Transverse colon (tissue), 4 donors: ENCODE measurements around the gene RHEX. TPM values are rescaled to one million over a fixed set of nuclear protein-coding genes. Genes with fewer than 3 reads are reported as not detected.

Source experiments
- DNase-seq: peaks from one replicate; pipeline ENCODE4 v3.0.0-alpha.2; 2019
- H3K27ac ChIP-seq, 4 donors: fragments of 200-600 bp; sonication (generic); 2 replicates each; pipeline ENCODE4 v1.5.1; 2016 to 2018; ENCODE audit warnings: inconsistent platforms in 4 of 4
- H3K27me3 ChIP-seq: fragments of 200-600 bp; sonication (generic); 2 replicates; pipeline ENCODE4 v1.5.1; 2017; ENCODE audit warnings: inconsistent platforms
- H3K36me3 ChIP-seq, 4 donors: fragments of 200-600 bp; sonication (generic); 2 replicates each; pipeline ENCODE4 v1.5.1; 2017 to 2019; ENCODE audit warnings: inconsistent platforms in 4 of 4
- H3K4me1 ChIP-seq, 4 donors: fragments of 200-600 bp; sonication (generic); 2 replicates each; pipeline ENCODE4 v1.5.1; 2017 to 2020; ENCODE audit warnings: inconsistent platforms in 4 of 4
- H3K4me3 ChIP-seq, 4 donors: fragments of 200-600 bp; sonication (generic); 1 replicate in 1 of 4; 2 replicates in 3 of 4; pipeline versions ENCODE4 v1.5.1 to v1.6.1; 2017 to 2019; ENCODE audit warnings: inconsistent platforms in 4 of 4
- H3K9me3 ChIP-seq, 2 donors: fragments of 200-600 bp; sonication (generic); 2 replicates each; pipeline ENCODE4 v1.5.1; 2017 to 2019; ENCODE audit warnings: inconsistent platforms in 2 of 2
- CTCF ChIP-seq, 5 experiments: fragments of 200-600 bp in 3 of 5; fragments of 450-650 bp in 2 of 5; sonication (generic) in 3 of 5; IDR thresholded peaks; 1 replicate in 2 of 5; 2 replicates in 3 of 5; pipeline ENCODE4 v1.5.1; 2016 to 2017; ENCODE audit warnings: antibody characterized with exemption in 5 of 5, inconsistent platforms in 3 of 5, mild to moderate bottlenecking in 2 of 5, moderate library complexity in 1 of 5
- EP300 ChIP-seq: sonication (generic); formaldehyde crosslinking; IDR thresholded peaks from one replicate; pipeline ENCODE4 v1.6.1; 2017; ENCODE audit warnings: antibody characterized with exemption, low read depth
- POLR2A ChIP-seq: fragments of 450-650 bp; IDR thresholded peaks from one replicate; pipeline ENCODE4 v1.6.1; 2016; ENCODE audit warnings: antibody characterized with exemption, mild to moderate bottlenecking, moderate library complexity
- POLR2AphosphoS5 ChIP-seq, 3 donors: sonication (generic); formaldehyde crosslinking; IDR thresholded peaks; one replicate each; pipeline ENCODE4 v1.6.1; 2016; ENCODE audit warnings: antibody characterized with exemption in 3 of 3
- WGBS, 2 donors: methylation state at CpG; one replicate each; pipeline ENCODE4 v1.1.5; 2018; ENCODE audit warnings: low coverage in 1 of 2; 5-methylcytosine and 5-hydroxymethylcytosine counted together
- in situ Hi-C, 4 donors: fragments of 200-750 bp; cut with MboI; loops; one replicate each; pipeline versions ENCODE4 v1.15.0 to v1.15.1; 2017; ENCODE audit warnings: low sequenced_read_pairs in 3 of 4, low pct_ligation_motif_present in 1 of 4, low pct_unique_long_range_greater_than_20kb in 1 of 4
- intact Hi-C: fragments of 100-400 bp; cut with DNase I; formaldehyde crosslinking; loops from one replicate; pipeline ENCODE4 v1.15.1; 2023; ENCODE audit warnings: low total_unique reads
- total RNA-seq, 4 donors: library from RNA; depleted of rRNA; stranded (reverse); fragments of >200 nt; gene quantifications; one replicate each; pipeline ENCODE4 v1.1.0, GENCODE V29; 2016

Gene RHEX
- total RNA-seq, 4 donors from 2014 or later = 0.96 to 4.8 TPM; not detected in 2

GRCh38 chr1:206025283-206025820 lies 27.6 kb upstream of the RHEX start:
- TF ChIP-seq CTCF (IDR thresholded peaks at IDR 0.05) = no peak
- no peak for TF ChIP-seq POLR2A
- TF ChIP-seq POLR2AphosphoS5 (IDR thresholded peaks at IDR 0.05) = no peak
- no peak for TF ChIP-seq EP300
- no peaks in the 10 kb centered on the region for H3K27me3 ChIP-seq
- peaks cover 0 to 11% (median 2%) of the 10 kb centered on the region in 4 donors for H3K4me1 ChIP-seq
- no peak for DNase-seq
- H3K4me3 ChIP-seq = no peak overlapping the region
- H3K27ac ChIP-seq = no peak overlapping the region
- no peaks in the 10 kb centered on the region for H3K36me3 ChIP-seq
- H3K9me3 ChIP-seq = no peaks in the 10 kb centered on the region
- intact Hi-C loops (no loop called here), in situ Hi-C loops (loop anchor here in 1 of 4 donors (5.0 kb wide), 1 partner anchor 77 kb away; no protein-coding TSS in a partner anchor)
- WGBS, 2 donors = 68 to 92% methylated on average over 1 to 3 of the region's 3 CpGs

- Histone ChIP-seq H3K27ac (no peak overlapping the region), H3K27me3 (no peaks in the 10 kb centered on the region), H3K36me3 (no peaks in the 10 kb centered on the region), H3K4me1 (no peaks in the 10 kb centered on the region), H3K9me3 (no peaks in the 10 kb centered on the region), H3K4me3 (no peak overlapping the region)
- TF ChIP-seq POLR2A = no peak
- TF ChIP-seq POLR2AphosphoS5 (IDR thresholded peaks at IDR 0.05) = no peak
- TF ChIP-seq EP300 = no peak
- no peak for TF ChIP-seq CTCF (IDR thresholded peaks at IDR 0.05)
- in situ Hi-C loops = loop anchor here in 1 of 4 donors (5.0 kb wide), 1 partner anchor 73 kb away; no protein-coding TSS in a partner anchor
- 40 to 69% methylated on average over 1 to 4 of the region's 4 CpGs for WGBS, 2 donors
- DNase-seq = no peak
- intact Hi-C loops = no loop called here
These were observed 23.5 kb upstream of the RHEX start for GRCh38 chr1:206029484-206029883.

- TF ChIP-seq EP300 = no peak
- TF ChIP-seq POLR2A = no peak
- TF ChIP-seq CTCF (IDR thresholded peaks at IDR 0.05) = no peak
- no peak for TF ChIP-seq POLR2AphosphoS5 (IDR thresholded peaks at IDR 0.05)
- Histone ChIP-seq H3K4me1 (peaks cover 0 to 5% (median 0%) of the 10 kb centered on the region in 4 donors), H3K9me3 (no peaks in the 10 kb centered on the region), H3K27me3 (no peaks in the 10 kb centered on the region), H3K4me3 (no peak overlapping the region), H3K36me3 (no peaks in the 10 kb centered on the region), H3K27ac (no peak overlapping the region)
- in situ Hi-C loops (loop anchor here in 1 of 4 donors (10.0 kb wide), 1 partner anchor 75 kb away; no protein-coding TSS in a partner anchor), intact Hi-C loops (no loop called here)
- no peak for DNase-seq
- 63 to 70% methylated on average over 4 of the region's 4 CpGs for WGBS, 2 donors
These were observed 22.8 kb upstream of the RHEX start for GRCh38 chr1:206030191-206030590.

- no peaks in the 10 kb centered on the region for H3K9me3 ChIP-seq
- peak; percentile 76 for DNase-seq
- peaks cover 0 to 5% (median 0%) of the 10 kb centered on the region in 4 donors for H3K4me1 ChIP-seq
- H3K36me3 ChIP-seq = no peaks in the 10 kb centered on the region
- TF ChIP-seq POLR2A = no peak
- no peak for TF ChIP-seq POLR2AphosphoS5 (IDR thresholded peaks at IDR 0.05)
- peak; percentile 58 to 82 (median 67) for TF ChIP-seq CTCF (IDR thresholded peaks at IDR 0.05)
- no peak for TF ChIP-seq EP300
- WGBS, 2 donors = 9% methylated on average over 4 of the region's 4 CpGs; no CpG with 5 or more reads in 1 of the 2 donors
- intact Hi-C loops = no loop called here
- H3K4me3 ChIP-seq = no peak overlapping the region
- no peak overlapping the region for H3K27ac ChIP-seq
- no peaks in the 10 kb centered on the region for H3K27me3 ChIP-seq
- in situ Hi-C loops = loop anchor here in 1 of 4 donors (10.0 kb wide), 1 partner anchor 74 kb away; no protein-coding TSS in a partner anchor
These were observed 22.3 kb upstream of the RHEX start for GRCh38 chr1:206030714-206031113.
